GM18867 (cell line): ENCODE results near the gene CREB3L2.
"Not testable (repeated sequence)": the region's sequence is repeated elsewhere in the genome, so short reads cannot be mapped to it uniquely, and the experiment has no call there.

Experiments
- ATAC-seq: cut with Tn5 transposase; IDR thresholded peaks from one replicate; pipeline ENCODE4 v1.9.1; 2021; ENCODE audit warnings: mild to moderate bottlenecking, moderate library complexity; ENCODE audit not compliant: unreplicated experiment

Gene CREB3L2

DNA sequence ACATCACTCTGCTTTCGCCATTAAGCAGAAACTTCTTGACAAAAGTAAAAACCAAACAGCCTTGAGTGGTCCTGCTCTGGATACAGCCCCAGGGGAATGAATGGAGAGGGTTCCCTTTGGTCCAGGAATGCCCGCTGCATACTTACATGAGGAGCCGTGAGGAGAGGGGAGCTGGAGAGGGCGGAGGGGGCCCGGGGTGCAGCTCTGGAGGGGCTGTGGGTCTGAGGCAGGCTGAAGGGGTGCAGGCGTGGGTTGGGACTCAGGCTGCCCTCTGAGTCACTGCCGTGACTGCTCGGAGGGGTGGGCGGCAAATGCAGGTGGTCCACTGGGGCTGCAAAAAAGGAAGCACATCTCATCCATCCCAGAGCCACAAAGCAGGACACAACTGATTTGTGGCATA, 93.8 kb downstream of the CREB3L2 start:
- no peak for ATAC-seq

GRCh38 chr7:137906636-137907035, 95.2 kb downstream of the CREB3L2 start:
- not testable (repeated sequence) for ATAC-seq

GRCh38 chr7:137904833-137905232, 97.1 kb downstream of the CREB3L2 start:
- no peak for ATAC-seq

GRCh38 chr7:137903382-137904169, 98.3 kb downstream of the CREB3L2 start:
- ATAC-seq = peak; percentile 73

DNA sequence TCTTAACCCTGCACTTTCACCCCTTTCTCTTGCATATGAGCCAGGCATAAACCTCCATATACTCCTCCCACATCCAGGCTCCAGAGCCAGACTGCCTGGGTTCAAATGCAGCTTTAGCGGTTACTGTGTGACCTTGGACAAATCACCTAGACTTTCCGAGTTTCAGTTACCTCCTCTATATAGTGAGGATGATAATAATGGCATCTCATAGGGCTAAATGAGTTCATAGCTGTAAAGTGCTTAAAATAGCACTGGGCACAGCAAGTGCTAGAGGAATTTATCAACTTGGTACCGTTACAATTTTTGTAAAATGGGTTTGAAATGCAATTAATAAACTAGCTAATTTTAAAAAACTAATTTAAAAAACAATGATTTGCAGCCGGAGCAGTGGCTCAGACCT, 101.7 kb downstream of the CREB3L2 start:
- ATAC-seq = no peak

DNA sequence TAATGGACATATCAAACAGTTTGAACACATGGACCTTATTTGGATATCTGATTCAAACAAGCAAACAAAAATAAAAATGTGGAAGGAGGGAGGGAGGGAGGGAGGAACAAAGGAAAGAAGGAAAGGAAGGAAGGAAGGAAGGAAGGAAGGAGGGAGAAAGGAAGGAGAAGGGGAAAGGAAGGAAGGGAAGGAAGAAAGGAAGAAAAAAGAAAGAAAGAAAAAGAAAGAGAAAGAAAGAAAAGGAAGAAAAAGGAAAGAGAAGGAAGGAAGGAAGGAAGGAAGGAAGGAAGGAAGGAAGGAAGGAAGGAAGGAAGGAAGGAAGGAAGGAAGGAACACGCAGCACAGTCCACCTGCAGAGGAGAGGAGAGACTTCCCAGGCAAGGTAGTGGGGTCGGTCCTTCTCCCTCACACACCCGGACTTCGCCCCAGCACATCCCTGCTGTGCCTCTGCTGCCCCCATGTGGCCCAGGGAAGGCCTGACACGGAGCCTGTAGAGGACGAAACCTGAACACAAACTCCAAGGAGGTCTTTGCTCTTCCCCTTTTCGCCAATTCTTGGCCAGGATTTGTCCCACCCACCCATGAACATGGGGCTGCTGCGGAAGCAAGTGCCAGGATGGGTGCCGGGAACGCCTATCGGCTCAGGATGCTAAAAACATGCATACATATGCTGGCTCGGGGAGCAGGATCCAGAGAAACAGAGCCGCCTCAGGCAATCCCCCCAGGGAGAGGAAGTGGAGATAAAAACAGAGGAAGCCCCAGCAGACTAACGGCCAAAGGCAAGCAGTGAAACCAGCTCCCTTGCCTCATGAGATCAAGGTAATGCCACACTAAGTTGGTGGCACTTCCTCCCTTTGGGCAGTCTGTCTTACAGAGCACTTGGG, 102.8 kb downstream of the CREB3L2 start:
- ATAC-seq = peak; percentile 70

- ATAC-seq = peak; percentile 78
These were observed 106.3 kb downstream of the CREB3L2 start for GRCh38 chr7:137895301-137896221.

- ATAC-seq = no peak
These were observed 108.6 kb downstream of the CREB3L2 start for GRCh38 chr7:137893143-137893742.

- no peak for ATAC-seq
These were observed 110.8 kb downstream of the CREB3L2 start for GRCh38 chr7:137891016-137891655.

DNA sequence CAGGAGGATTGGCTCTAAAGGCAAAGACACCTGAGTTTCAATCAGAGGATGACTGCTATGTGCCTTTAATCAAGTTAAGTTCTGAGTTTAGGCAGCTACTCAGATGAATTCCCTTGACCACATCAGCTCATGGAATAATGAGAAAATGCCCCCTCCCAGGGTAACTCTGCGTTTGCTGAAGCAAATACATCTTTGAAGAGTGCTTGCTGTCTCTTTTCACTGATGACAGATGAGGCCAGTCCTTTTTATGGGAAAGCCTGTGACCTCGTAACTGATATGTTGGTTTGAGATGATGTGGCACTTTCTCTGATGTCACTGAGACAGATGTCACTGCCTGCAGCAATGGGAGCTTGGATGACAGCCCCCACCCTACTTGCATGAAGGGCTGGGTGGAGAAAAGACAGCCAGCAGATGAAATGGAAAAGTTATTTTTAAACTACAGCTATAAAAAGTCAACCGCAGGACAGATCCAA, 111.4 kb downstream of the CREB3L2 start:
- no peak for ATAC-seq

GRCh38 chr7:137888241-137888640, 113.6 kb downstream of the CREB3L2 start:
- no peak for ATAC-seq

- no peak for ATAC-seq
These were observed 115.1 kb downstream of the CREB3L2 start for GRCh38 chr7:137886746-137887145.

GRCh38 chr7:137886281-137886680, 115.6 kb downstream of the CREB3L2 start:
- ATAC-seq = no peak

- ATAC-seq = no peak
These were observed 116.2 kb downstream of the CREB3L2 start for GRCh38 chr7:137885678-137886077.

- ATAC-seq = no peak
These were observed 119.1 kb downstream of the CREB3L2 start for GRCh38 chr7:137882806-137883205.

DNA sequence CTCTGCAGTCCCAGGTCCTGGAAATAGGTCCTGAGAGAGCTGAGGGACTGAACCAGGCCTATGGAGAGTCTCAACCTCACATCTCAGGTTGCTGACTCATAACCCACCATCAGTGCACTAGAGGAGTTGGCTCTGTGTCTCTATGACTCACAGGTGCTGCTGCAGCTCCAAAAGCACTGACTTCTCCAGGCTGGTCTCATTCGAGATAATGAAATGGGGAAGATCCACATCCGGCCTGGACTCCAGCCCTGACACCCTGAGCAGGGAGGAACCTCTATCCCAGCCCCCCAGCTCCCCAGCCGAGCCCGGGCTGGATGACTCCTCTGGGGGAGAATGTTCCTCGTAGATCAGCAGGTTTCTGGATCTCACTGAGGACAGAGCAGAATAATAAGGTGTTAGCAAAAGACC, 119.6 kb downstream of the CREB3L2 start:
- ATAC-seq = peak; percentile 74

- peak; percentile 25 for ATAC-seq
These were observed 120.2 kb downstream of the CREB3L2 start for GRCh38 chr7:137881607-137882260.

- no peak for ATAC-seq
These were observed 121.5 kb downstream of the CREB3L2 start for GRCh38 chr7:137880432-137880831.
